Femur (tissue), 1 donor: Measurements from ENCODE around the gene MVP.
"Not testable (repeated sequence)": the region's sequence is repeated elsewhere in the genome, so short reads cannot be mapped to it uniquely, and the experiment has no call there.

Experiments
- DNase-seq: peaks from one replicate; pipeline ENCODE4 v3.0.0-alpha.2; 2017

MVP gene

DNA sequence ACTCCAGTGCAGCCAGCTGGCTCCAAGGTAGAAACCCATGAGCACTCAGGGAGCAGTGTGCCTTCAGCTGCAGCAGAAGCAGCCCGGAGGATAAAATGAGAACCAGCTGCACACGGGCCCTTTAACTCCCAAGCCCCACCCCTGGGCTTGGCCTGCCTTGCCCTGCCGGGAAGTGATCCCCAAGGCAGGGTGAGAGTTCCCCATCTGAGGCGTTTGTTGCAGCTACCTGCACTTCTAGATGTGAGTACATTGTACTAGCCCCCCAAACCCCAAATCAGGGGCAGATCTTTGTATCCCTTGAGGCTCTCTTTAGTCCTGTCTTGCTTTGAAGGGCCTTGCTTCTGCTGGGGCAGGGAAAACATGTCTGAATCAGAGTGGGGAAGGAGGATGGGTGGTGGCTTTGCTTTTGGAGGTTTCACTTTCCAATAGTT is at the start of gene MVP:
MVP (plus strand) TSS at position 192 of the 431 bp plus-strand sequence. CDS start 10,088 bp downstream, outside the sequence.
- DNase-seq = peak; percentile 79

DNA sequence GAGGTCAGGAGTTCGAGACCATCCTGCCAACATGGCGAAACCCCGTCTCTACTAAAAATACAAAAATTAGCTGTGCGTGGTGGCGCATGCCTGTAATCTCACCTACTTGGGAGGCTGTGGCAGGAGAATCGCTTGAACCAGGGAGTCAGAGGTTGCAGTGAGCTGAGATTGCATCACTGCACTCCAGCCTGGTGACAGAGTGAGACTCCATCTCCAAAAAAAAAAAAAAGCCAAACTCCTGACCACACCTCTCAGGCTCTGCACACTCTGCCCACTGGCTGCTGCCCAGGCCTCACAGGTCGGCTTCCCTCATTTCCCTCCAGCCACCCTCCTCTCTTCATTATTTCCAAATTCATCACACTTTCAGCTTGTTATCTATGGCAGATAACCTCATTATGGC is 47.9 kb upstream of the MVP start:
- not testable (repeated sequence) for DNase-seq

DNA sequence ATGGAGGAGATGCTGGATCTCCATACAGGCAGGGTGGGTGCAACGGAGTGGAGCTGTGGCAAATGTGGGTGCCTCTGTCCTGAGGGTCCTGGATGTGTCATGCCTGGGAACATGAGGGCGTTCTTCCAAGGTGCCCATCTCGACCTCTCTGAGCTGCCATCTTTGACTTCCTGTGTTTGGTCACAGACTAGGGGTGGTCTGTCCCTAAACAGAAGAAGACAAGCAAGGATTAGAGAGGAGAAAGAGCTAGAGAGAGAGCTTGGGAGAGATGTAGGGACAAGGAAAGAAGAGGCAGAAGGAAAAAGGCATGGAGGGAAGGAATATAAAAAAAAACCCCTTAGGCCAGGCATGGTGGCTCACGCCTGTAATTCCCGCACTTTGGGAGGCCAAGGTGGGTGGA is 45.5 kb upstream of the MVP start:
- DNase-seq = no peak

- DNase-seq = no peak
Observed at GRCh38 chr16:29775742-29776408, 44.4 kb upstream of the MVP start.

DNA sequence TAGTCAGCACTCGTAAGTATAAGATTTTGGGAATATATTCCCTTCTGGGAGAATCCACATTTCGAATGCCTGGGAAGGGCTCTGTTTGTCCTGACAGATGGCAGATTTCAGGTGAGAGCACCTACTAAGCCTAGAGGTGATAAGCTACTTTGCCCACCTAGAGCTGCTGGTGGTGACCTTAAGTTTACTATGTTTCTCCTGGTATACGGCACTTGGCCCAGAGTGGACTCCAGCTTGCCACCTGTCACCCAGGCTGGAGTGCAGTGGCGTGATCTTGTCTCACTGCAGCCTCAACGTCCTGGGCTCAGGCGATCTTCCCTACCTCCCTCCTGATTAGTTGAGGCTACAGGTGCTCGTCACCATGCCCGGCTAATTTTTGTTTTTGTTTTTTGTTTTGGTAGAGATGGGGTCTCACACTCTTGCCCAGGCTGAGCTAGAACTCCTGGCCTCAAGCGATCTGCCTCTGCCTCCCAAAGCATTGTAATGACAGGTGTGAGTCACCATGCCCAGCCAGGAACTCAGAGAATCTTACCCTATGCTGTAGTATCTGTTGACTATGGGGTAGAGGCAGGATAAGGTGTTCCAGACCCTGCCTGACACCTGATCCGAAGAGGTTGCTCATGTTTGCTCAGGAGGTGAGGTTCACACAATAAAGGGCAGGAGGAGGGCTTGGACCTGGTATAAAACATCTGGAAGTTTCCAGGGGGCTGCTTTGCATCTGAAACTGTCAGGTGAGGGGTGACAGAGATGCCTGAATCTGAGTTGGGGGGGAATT is 42.5 kb upstream of the MVP start, which contains the start of gene ZG16:
ZG16 (plus strand) TSS at position 681 of the 775 bp plus-strand sequence. CDS start 1,011 bp downstream, outside the sequence.
- no peak for DNase-seq

DNA sequence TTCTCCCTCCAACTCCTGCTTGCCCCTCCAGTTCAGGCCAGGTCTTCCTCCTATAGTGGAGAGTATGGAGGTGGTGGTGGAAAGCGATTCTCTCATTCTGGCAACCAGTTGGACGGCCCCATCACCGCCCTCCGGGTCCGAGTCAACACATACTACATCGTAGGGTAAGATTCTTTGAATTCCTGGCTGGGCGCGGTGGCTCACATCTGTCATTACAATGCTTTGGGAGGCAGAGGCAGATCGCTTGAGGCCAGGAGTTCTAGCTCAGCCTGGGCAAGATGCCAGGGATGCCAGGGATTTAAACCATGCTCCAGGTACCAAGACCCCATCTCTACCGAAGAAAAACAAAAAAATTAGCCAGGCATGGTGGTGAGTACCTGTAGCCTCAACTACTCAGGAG is 40.8 kb upstream of the MVP start:
- DNase-seq = no peak

- DNase-seq = not testable (repeated sequence)
Observed at GRCh38 chr16:29783094-29783953, 36.9 kb upstream of the MVP start.

DNA sequence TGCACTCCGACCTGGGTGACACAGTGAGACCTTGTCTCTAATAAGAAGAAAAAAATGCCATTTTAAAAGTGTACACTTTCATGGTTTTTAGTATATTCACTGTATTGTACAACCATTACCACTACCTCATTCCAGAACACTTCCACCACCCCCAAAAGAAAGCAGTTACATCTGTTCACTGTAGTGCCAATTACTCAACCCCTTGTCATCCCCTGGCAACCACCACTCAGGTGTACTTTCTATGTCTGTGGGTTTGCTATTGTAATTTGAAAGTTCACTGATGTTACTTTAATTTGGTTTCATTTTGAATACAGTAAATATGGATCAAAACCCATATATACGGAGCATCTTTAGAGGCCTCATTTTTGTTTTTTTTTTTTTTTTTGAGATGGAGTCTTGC is 36.1 kb upstream of the MVP start:
- DNase-seq = no peak

- peak; percentile 68 for DNase-seq
Observed at GRCh38 chr16:29784901-29785500, 35.3 kb upstream of the MVP start.

DNA sequence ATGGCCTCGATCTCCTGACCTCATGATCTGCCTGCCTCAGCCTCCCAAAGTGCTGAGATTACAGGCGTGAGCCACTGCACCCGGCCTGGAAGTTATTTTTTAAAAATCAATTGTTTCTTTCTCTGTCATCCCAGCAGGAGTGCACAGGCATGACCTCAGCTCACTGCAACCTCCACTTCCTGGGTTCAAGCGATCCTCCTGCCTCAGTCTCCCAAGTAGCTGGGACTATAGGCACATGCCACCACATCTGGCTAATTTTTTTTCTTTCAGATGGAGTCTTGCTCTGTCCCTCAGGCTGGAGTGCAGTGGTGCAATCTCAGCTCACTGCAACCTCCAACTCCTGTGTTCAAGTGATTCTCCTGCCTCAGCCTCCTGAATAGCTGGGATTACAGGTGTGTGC is 33.1 kb upstream of the MVP start:
- DNase-seq = not testable (repeated sequence)

DNA sequence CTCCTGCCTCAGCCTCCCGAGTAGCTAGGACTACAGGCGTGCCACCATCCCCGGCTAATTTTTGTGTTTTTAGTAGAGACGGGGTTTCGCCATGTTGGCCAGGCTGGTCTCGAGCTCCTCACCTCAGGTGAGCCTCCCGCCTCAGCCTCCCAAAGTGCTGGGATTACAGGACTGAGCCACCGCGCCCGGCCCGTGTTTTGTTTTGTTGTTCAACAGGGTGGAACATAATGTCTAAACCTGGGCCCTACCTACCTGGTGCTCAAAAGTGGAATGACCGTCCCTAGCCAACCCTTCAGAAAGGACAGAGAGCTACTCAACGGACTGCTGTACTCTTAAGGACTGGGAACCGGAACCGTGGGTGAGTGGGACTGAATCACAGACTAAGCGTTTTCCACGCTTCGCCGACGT is 30.5 kb upstream of the MVP start:
- DNase-seq = no peak

DNA sequence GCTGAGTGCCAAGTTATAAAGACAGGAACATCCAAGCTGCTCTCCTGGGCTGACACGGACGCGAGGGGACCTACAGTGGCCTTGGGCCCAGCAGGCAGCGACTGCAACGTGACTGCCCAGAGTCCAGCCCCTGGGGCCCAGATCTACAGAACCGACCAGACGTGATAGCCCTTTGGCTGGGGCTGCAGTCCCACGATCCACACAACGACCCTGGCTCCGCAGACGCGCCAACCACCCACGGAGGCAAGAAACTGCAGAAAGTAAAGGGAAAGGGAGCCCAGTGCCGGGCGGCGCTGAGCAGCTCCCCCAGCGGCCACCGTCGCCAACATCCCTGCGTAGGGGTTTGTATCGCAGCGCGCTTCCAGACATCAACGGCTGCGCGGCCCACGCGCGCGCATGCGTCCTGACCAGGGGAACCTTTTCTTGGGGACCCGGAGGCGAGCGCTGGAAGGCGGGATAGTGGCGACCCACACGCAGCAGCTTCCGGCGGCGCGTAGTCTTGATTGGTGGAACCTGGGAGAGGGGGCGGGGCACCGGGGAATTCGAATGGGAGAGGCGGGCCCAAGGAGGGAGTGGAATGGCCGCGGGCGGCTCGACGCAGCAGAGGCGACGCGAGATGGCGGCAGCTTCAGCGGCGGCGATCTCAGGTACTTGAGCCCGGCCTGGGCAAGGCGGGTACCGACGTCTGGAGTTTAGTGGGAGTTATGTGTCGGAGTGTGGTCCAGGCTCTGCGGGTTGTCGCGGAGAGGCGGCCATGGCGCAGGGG is 29.9 kb upstream of the MVP start, which contains the start of gene KIF22:
KIF22 (plus strand) TSS at position 569 of the 766 bp plus-strand sequence; CDS start at position 578, 9 bp downstream.
- DNase-seq = peak; percentile 99

DNA sequence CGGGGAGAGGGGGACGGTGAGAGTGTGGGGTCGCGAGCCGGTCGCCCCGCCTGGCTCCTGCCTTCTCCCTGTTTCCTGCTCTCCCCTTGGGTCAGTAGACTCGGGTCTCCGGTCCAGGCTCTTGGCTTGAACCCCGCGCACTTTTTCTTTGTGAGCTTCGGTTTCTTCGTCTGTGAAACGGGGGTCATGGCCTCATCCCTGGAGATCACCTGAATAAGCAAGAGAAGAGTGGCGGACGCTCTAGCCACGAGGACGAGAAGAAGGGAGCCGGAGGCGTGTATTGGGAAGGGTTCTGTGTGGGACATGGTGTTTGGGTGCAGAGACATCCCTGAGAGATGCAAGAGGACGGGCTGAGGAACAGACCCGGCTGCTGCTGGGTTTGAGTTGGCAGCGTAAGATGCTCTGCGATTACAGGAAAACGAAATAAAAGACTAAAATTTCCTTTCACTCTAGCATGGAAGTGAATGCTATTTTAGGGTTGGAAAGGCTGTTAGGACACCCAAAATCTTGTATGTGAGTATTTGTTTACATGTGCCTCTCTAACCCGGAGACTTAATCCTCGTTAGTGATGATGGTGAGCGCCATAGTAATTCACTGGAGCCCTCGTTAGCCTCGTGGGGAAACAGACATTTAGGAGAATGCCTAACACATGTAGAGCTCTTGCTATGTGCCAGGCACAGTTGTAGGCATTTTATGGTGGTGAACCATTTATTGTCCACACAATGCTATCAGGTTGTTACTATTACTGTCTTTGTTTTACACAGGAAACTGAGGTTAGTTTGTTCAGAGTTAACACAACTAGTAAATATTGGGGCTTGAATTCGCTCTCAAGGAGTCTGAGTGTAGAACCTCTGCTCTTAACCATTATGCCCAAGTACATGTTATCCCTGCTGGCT is 29.1 kb upstream of the MVP start:
- DNase-seq = no peak

DNA sequence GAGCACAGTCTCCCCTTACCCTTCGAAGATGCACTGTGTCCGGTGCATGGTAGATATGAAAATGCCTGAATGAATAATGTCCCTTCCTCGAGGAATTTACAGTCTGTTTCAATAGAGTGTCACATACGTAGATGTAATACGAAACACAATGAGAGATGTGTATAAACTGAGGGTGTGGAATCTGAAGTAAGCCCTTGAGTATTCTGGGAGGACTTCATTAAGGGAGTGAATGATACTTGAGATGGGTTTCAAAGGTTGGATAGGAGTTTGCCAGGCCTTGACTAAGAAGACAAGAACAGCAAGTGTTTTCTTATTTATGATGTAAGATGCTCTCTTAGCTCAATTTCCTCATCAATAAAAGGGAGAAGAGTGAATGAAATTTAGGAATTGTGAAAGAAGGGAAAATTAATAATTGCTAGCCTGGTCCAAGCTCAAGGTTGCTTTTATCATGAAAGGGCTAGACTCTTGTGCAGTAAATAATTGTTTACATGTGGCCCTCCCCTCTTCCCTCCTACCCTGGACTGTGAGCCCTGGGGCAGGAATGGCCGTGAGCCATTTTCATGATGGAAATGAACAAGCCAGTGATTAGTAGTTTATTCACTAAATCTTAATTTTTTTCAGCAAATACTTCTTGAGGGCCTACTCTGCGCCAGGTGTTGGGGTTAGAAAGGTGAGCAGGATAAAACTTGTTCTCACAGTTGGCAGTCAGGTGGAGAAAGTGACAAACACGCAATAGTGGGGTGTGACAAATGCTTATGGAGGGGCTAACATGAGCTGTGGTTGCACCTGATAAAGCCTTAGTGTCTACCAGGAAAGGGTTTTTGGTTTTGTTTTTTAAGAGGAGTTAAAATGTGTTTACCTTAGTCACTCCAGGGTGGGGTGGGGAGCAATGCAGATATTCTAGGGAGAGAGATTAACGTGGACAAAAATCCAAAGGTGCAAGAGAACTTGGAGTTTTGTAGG is 28.1 kb upstream of the MVP start:
- no peak for DNase-seq

DNA sequence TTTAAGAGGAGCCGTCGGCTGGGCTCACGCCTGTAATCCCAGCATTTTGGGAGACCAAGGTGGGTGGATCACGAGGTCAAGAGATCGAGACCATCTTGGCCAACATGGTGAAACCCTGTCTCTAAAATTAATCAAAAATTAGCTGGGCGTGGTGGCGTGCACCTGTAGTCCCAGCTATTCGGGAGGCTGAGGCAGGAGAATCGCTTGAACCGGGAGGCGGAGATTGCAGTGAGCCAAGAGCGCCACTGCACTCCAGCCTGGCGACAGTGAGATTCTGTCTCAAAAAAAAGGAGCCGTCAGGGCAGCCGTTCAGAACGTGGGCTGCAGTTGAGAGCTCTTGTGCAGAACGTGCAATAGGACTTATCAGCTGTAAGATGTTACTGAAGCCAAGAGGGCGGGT is 27.1 kb upstream of the MVP start:
- not testable (repeated sequence) for DNase-seq

- DNase-seq = no peak
Observed at GRCh38 chr16:29794231-29794710, 26.0 kb upstream of the MVP start.

- DNase-seq = no peak
Observed at GRCh38 chr16:29802416-29802935, 17.8 kb upstream of the MVP start.

DNA sequence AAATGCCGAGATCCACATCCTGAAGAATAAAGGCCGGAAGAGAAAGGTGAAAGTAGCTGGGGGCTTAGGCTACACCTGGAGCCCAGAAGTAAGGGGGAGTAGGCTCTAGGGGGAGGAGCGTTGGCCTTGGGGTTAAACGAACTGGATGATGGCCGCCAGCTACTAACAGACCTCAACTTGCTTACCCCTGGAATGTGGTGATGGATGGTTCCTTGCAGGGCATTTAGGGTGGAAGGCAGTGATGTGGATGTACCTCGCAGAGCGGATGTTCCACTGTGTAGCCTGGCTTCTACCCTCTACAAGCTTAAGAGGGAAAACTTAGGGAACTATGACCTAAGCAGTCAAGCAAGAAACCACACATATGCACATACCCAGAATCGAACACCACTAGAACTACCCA is 16.2 kb upstream of the MVP start:
- DNase-seq = no peak
